H1 (cell line): ENCODE measurements around the gene NR5A2. TPM values are rescaled to one million over a fixed set of nuclear protein-coding genes. Genes with fewer than 3 reads are reported as not detected.

ENCODE experiments used
- CTCF ChIA-PET: fragments of 300-600 bp; sonication (Branson Sonifier 250); formaldehyde crosslinking; loops from one replicate; lab custom pipeline; 2021; ENCODE audit not compliant: partially characterized antibody; lab: Charles Lee
- POLR2A ChIA-PET: fragments of 300-600 bp; sonication (Branson Sonifier 250); formaldehyde crosslinking; loops from one replicate; lab custom pipeline; 2021; ENCODE audit warnings: inconsistent platforms; ENCODE audit not compliant: partially characterized antibody; lab: Charles Lee
- DNase-seq, 2 experiments: peaks; one replicate each; pipeline versions ENCODE4 v3.0.0 to v3.0.0-alpha.2; 2010 to 2022; ENCODE audit warnings: low spot score in 2 of 2, low read depth in 1 of 2, mixed read lengths in 1 of 2
- FAIRE-seq: peaks from 2 replicates; lab custom pipeline; 2011; peaks lifted over from hg19 to GRCh38; lab: Jason Lieb, UNC
- H2AFZ ChIP-seq: 2 replicates; pipeline ENCODE4 v1.8.1; 2012; ENCODE audit warnings: low read length, inconsistent platforms
- H2AK5ac ChIP-seq: 2 replicates; pipeline ENCODE4 v1.6.1; 2013; ENCODE audit warnings: low read depth, low read length
- H2BK120ac ChIP-seq: replicated peaks from 2 replicates; pipeline ENCODE3; 2013; ENCODE audit warnings: low read depth, low read length, inconsistent platforms
- H2BK12ac ChIP-seq: 2 replicates; pipeline ENCODE4 v1.6.1; 2013; ENCODE audit warnings: low read depth, low read length
- H2BK15ac ChIP-seq: 2 replicates; pipeline ENCODE4 v1.6.1; 2013; ENCODE audit warnings: low read length
- H2BK20ac ChIP-seq: 2 replicates; pipeline ENCODE4 v1.6.1; 2013; ENCODE audit warnings: low read length
- H2BK5ac ChIP-seq: 2 replicates; pipeline ENCODE4 v1.6.1; 2013; ENCODE audit warnings: low read depth, low read length
- H3K14ac ChIP-seq: 2 replicates; pipeline ENCODE4 v1.6.1; 2013; ENCODE audit warnings: inconsistent platforms; ENCODE audit not compliant: insufficient read length
- H3K18ac ChIP-seq: 2 replicates; pipeline ENCODE4 v1.6.1; 2013; ENCODE audit warnings: low read length; ENCODE audit errors: extremely low read depth
- H3K23ac ChIP-seq: 2 replicates; pipeline ENCODE4 v1.6.1; 2013; ENCODE audit warnings: inconsistent platforms; ENCODE audit not compliant: insufficient read length
- H3K23me2 ChIP-seq: 2 replicates; pipeline ENCODE4 v1.6.1; 2013; ENCODE audit warnings: low read depth, low read length
- H3K27ac ChIP-seq: 2 replicates; pipeline ENCODE4 v1.6.1; 2011; ENCODE audit warnings: low read depth, low read length, inconsistent platforms
- H3K27me3 ChIP-seq, 4 experiments: replicated peaks in 1 of 4; 1 replicate in 1 of 4; 2 replicates in 3 of 4; pipeline versions ENCODE4 v1.6.1 to v1.8.1; 2011 to 2013; ENCODE audit warnings: low read length in 3 of 4, mild to moderate bottlenecking in 3 of 4, inconsistent platforms in 2 of 4, mixed read lengths in 2 of 4, moderate library complexity in 1 of 4; ENCODE audit not compliant: control insufficient read depth in 3 of 4, insufficient read depth in 3 of 4; ENCODE audit errors: extremely low read depth in 1 of 4
- H3K36me3 ChIP-seq, 4 experiments: 2 replicates each; pipeline versions ENCODE4 v1.6.1 to v1.8.1; 2011 to 2013; ENCODE audit warnings: mild to moderate bottlenecking in 4 of 4, low read length in 3 of 4, moderate library complexity in 2 of 4, control low read depth in 1 of 4, inconsistent platforms in 1 of 4; ENCODE audit not compliant: insufficient read depth in 4 of 4, control insufficient read depth in 2 of 4
- H3K4ac ChIP-seq: replicated peaks from 2 replicates; pipeline ENCODE3; 2013; ENCODE audit warnings: low read length, low read depth, mixed read lengths, inconsistent platforms; ENCODE audit not compliant: insufficient read length
- H3K4me1 ChIP-seq, 4 experiments: replicated peaks in 1 of 4; 1 replicate in 1 of 4; 2 replicates in 3 of 4; pipeline versions ENCODE4 v1.6.1 to v1.8.1; 2011 to 2013; ENCODE audit warnings: low read length in 3 of 4, inconsistent platforms in 2 of 4, mixed read lengths in 1 of 4; ENCODE audit not compliant: insufficient read depth in 4 of 4, control insufficient read depth in 3 of 4
- H3K4me2 ChIP-seq, 2 experiments: 2 replicates each; pipeline versions ENCODE4 v1.6.1 to v1.8.1; 2011 to 2013; ENCODE audit warnings: low read depth in 2 of 2, low read length in 2 of 2, control low read depth in 1 of 2, inconsistent platforms in 1 of 2, mild to moderate bottlenecking in 1 of 2; ENCODE audit not compliant: insufficient read depth in 1 of 2
- H3K4me3 ChIP-seq, 4 experiments: fragments of 200-600, 300-600 bp in 1 of 4; sonication (generic), shearing (Covaris generic), sonication (Bioruptor Twin) in 1 of 4; 2 replicates each; pipeline versions ENCODE4 v1.5.1 to v1.8.1; 2011 to 2016; ENCODE audit warnings: low read length in 4 of 4, low read depth in 3 of 4, control low read depth in 2 of 4, inconsistent platforms in 2 of 4, mild to moderate bottlenecking in 2 of 4, mixed read lengths in 1 of 4, moderate library complexity in 1 of 4; ENCODE audit not compliant: insufficient read depth in 2 of 4; ENCODE audit errors: extremely low read depth in 1 of 4
- H3K56ac ChIP-seq: replicated peaks from 2 replicates; pipeline ENCODE3; 2013; ENCODE audit warnings: low read depth, mild to moderate bottlenecking, mixed read lengths, low read length, inconsistent platforms; ENCODE audit not compliant: insufficient read length
- H3K79me1 ChIP-seq: 2 replicates; pipeline ENCODE4 v1.6.1; 2013; ENCODE audit warnings: low read depth, low read length, control low read depth
- H3K79me2 ChIP-seq, 2 experiments: 2 replicates each; pipeline versions ENCODE4 v1.6.1 to v1.8.1; 2012 to 2013; ENCODE audit warnings: low read length in 2 of 2, mild to moderate bottlenecking in 2 of 2, inconsistent platforms in 1 of 2; ENCODE audit not compliant: insufficient read depth in 2 of 2, control insufficient read depth in 1 of 2
- H3K9ac ChIP-seq, 4 experiments: replicated peaks in 1 of 4; 1 replicate in 1 of 4; 2 replicates in 3 of 4; pipeline versions ENCODE4 v1.6.1 to v1.8.1; 2011 to 2013; ENCODE audit warnings: low read depth in 3 of 4, low read length in 3 of 4, control low read depth in 2 of 4, mild to moderate bottlenecking in 2 of 4, moderate library complexity in 2 of 4, inconsistent platforms in 1 of 4; ENCODE audit errors: extremely low read depth in 1 of 4
- H3K9me3 ChIP-seq, 2 experiments: 2 replicates each; pipeline versions ENCODE4 v1.6.1 to v1.8.1; 2012 to 2013; ENCODE audit warnings: mild to moderate bottlenecking in 2 of 2, moderate library complexity in 2 of 2, control low read depth in 1 of 2, inconsistent platforms in 1 of 2, low read depth in 1 of 2, low read length in 1 of 2, mixed read lengths in 1 of 2; ENCODE audit not compliant: insufficient read depth in 2 of 2
- H4K20me1 ChIP-seq, 2 experiments: replicated peaks in 1 of 2; 2 replicates each; pipeline versions ENCODE3 to v1.8.1; 2011 to 2013; ENCODE audit warnings: inconsistent platforms in 2 of 2, low read length in 2 of 2, mild to moderate bottlenecking in 1 of 2; ENCODE audit not compliant: insufficient read depth in 2 of 2, control insufficient read depth in 1 of 2
- H4K5ac ChIP-seq: 2 replicates; pipeline ENCODE4 v1.6.1; 2013; ENCODE audit warnings: low read length, low read depth, mixed read lengths, inconsistent platforms; ENCODE audit not compliant: insufficient read length
- H4K8ac ChIP-seq: 2 replicates; pipeline ENCODE4 v1.8.0; 2013; ENCODE audit warnings: mild to moderate bottlenecking, moderate library complexity, low read length, inconsistent platforms; ENCODE audit not compliant: insufficient read depth; ENCODE audit errors: extremely low read depth
- H4K91ac ChIP-seq: replicated peaks from 2 replicates; pipeline ENCODE3; 2013; ENCODE audit warnings: low read length, mixed read lengths, inconsistent platforms; ENCODE audit not compliant: insufficient read length
- CTCF ChIP-seq, 3 experiments: IDR thresholded peaks; 1 replicate in 2 of 3; 2 replicates in 1 of 3; pipeline versions ENCODE4 v1.5.1 to v1.6.1; 2011; ENCODE audit warnings: low read length in 3 of 3, mild to moderate bottlenecking in 3 of 3, inconsistent platforms in 2 of 3, low read depth in 1 of 3, moderate library complexity in 1 of 3; ENCODE audit not compliant: insufficient read depth in 1 of 3; ENCODE audit errors: control extremely low read depth in 1 of 3
- HDAC6 ChIP-seq: IDR thresholded peaks from one replicate; pipeline ENCODE4 v1.7.1; 2012; ENCODE audit warnings: low read depth, mild to moderate bottlenecking, inconsistent platforms, low read length, moderate library complexity
- KDM4A ChIP-seq: IDR thresholded peaks from one replicate; pipeline ENCODE4 v1.7.1; 2012; ENCODE audit warnings: low read depth, mild to moderate bottlenecking, moderate library complexity, low read length, inconsistent platforms; ENCODE audit not compliant: severe bottlenecking
- NRF1 ChIP-seq: IDR thresholded peaks from 2 replicates; pipeline ENCODE4 v1.6.1; 2011; ENCODE audit warnings: mild to moderate bottlenecking, low read depth, low read length, improper control_type of control experiment
- RAD21 ChIP-seq, 2 experiments: IDR thresholded peaks in 1 of 2; conservative IDR thresholded peaks in 1 of 2; 2 replicates each; pipeline ENCODE4 v1.6.1; 2011; ENCODE audit warnings: low read depth in 2 of 2, low read length in 2 of 2, improper control_type of control experiment in 1 of 2, inconsistent platforms in 1 of 2, mild to moderate bottlenecking in 1 of 2, moderate library complexity in 1 of 2
- SRF ChIP-seq: IDR thresholded peaks from 2 replicates; pipeline ENCODE4 v1.6.1; 2011; ENCODE audit warnings: mild to moderate bottlenecking, low read depth, low read length, moderate library complexity
- SUZ12 ChIP-seq: fragments of 200-600 bp; sonication (generic); IDR thresholded peaks from 2 replicates; pipeline ENCODE4 v1.6.1; 2012; ENCODE audit warnings: mild to moderate bottlenecking, inconsistent platforms, low read length, moderate library complexity, mixed read lengths
- WGBS, 2 experiments: shearing (Covaris generic) in 1 of 2; methylation state at CpG; one replicate each; pipeline versions ENCODE4 v1.1.6 to v1.1.7; 2013 to 2015; ENCODE audit warnings: low lambda C conversion rate in 2 of 2, mixed read lengths in 2 of 2, inconsistent platforms in 1 of 2, low coverage in 1 of 2, missing lambda C conversion rate in 1 of 2; ENCODE audit not compliant: insufficient replicate concordance in 2 of 2, insufficient coverage in 1 of 2, insufficient read length in 1 of 2; ENCODE audit errors: extremely low coverage in 1 of 2, missing lambda C conversion rate in 1 of 2; 5-methylcytosine and 5-hydroxymethylcytosine counted together
- polyA plus RNA-seq, 7 experiments: library from polyadenylated mRNA; depleted of rRNA in 3 of 7; stranded (reverse) in 5 of 7; unstranded in 2 of 7; fragments of >200 nt in 5 of 7; fragments of 200-250 nt in 2 of 7; gene quantifications; 1 replicate in 5 of 7; 2 replicates in 1 of 7; 4 replicates in 1 of 7; pipeline versions ENCODE4 v1.2.1 to v1.2.3, GENCODE V29; 2011 to 2013; ENCODE audit warnings: missing spikeins in 2 of 7, mixed read lengths in 2 of 7
- total RNA-seq: library from RNA; stranded (reverse); fragmentation: NEBNext Ultra II Directional; extraction: Animal tissue kit (Norgen Biotek cat#: 25700); gene quantifications from 2 replicates; pipeline ENCODE4 v1.2.1, GENCODE V29; 2021

NR5A2 gene
- total and polyA plus RNA-seq, 2 of the 8 experiments (the other 6 are each of a cell fraction or from before 2014, with no cell fraction given): 1.7 to 11.6 TPM

GRCh38 chr1:200033511-200034261 is 6.2 kb downstream of the NR5A2 start:
- DNase-seq (peak in 1 of 2 experiments; percentile 59), FAIRE-seq (peak; percentile 65)
- Histone ChIP-seq H3K14ac (no peak overlapping the region), H3K4me2 (peak overlapping the region; percentile 98 to 100), H3K4me1 (peaks cover 9 to 31% (median 12%) of the 10 kb centered on the region in 4 experiments), H3K9ac (0 out of 7 replicates have a peak overlapping the region, but pooled peaks of 1 of the 4 experiments have one; percentile 8), H2BK12ac (peak overlapping the region; percentile 31; the same call in 1 of the 2 replicates), H3K27ac (no peak overlapping the region), H3K4ac (no peak overlapping the region), H2BK120ac (peak overlapping the region; percentile 16), H4K20me1 (no peaks in the 10 kb centered on the region), H3K27me3 (peaks cover 26 to 85% (median 64%) of the 10 kb centered on the region in 4 experiments; a peak in 6 of 7 replicates), H3K36me3 (no peaks in the 10 kb centered on the region), H3K23me2 (peaks cover 38% of the 10 kb centered on the region), H3K18ac (peak overlapping the region; percentile 52; the same call in 1 of the 2 replicates), H3K56ac (no peak overlapping the region), H2BK15ac (no peak overlapping the region), H2AK5ac (0 out of 2 replicates have a peak overlapping the region, but pooled peaks have one; percentile 25), H3K4me3 (peak overlapping the region; percentile 8 to 69 (median 20); a peak in 5 of 8 replicates), H2BK20ac (peak overlapping the region; percentile 63; the same call in 1 of the 2 replicates), H2AFZ (0 out of 2 replicates have a peak overlapping the region, but pooled peaks have one; percentile 21), H4K8ac (no peak overlapping the region), H4K5ac (no peak overlapping the region), H3K79me2 (no peaks in the 10 kb centered on the region), H3K79me1 (no peaks in the 10 kb centered on the region), H2BK5ac (peak overlapping the region; percentile 72; the same call in 1 of the 2 replicates), H3K23ac (no peak overlapping the region), H3K9me3 (no peaks in the 10 kb centered on the region), H4K91ac (peak overlapping the region; percentile 12)
- CTCF ChIA-PET: interaction anchor here (0.6 to 2.3 kb wide), 8 partner anchors 21 to 465 kb away, joined by 3 to 8 read pairs (median 3); no protein-coding TSS in a partner anchor
- 14% methylated on average over 23 of the region's 23 CpGs; no CpG with 5 or more reads in 1 of the 2 experiments for WGBS, 2 experiments
- POLR2A ChIA-PET: interaction anchor here (3.4 kb wide), 1 partner anchor 11 kb away, joined by 8 read pairs; no protein-coding TSS in a partner anchor
- TF ChIP-seq NRF1 (no peak), SUZ12 (peak; percentile 38; the same call in 1 of the 2 replicates), KDM4A (peak; percentile 57), SRF (no peak), HDAC6 (no peak), RAD21 (IDR thresholded peaks at IDR 0.05 in 1 of 2, conservative IDR thresholded peaks at IDR 0.05 in 1 of 2; ENCODE audit: low read depth in 2 of 2, low read length in 2 of 2) (peak; percentile 38 to 60; a peak in 3 of 4 replicates), CTCF (IDR thresholded peaks at IDR 0.05; ENCODE audit: control extremely low read depth in 1 of 3, insufficient read depth in 1 of 3, low read depth in 1 of 3, low read length in 3 of 3) (peak; percentile 19 to 39 (median 30); a peak in 3 of 4 replicates)
